ENCODE data around the gene PARS2.

PARS2 gene

GRCh38 chr1:54764133-54764921 lies at the start of gene PARS2:
PARS2 (minus strand) TSS chr1:54764523; CDS start chr1:54759161, 5,362 bp downstream.
- DNase-seq: peak; percentile 98

- DNase-seq: no peak
These were observed 49.8 kb upstream of the PARS2 start for GRCh38 chr1:54814126-54814498.

- no peak for DNase-seq
These were observed 49.3 kb upstream of the PARS2 start for GRCh38 chr1:54813485-54814125.

GRCh38 chr1:54812801-54813484 lies 48.6 kb upstream of the PARS2 start:
- no peak for DNase-seq

- no peak for DNase-seq
These were observed 47.7 kb upstream of the PARS2 start for GRCh38 chr1:54811739-54812655.

- DNase-seq: no peak
These were observed 46.7 kb upstream of the PARS2 start for GRCh38 chr1:54811066-54811465.

GRCh38 chr1:54810153-54810942 lies 46.0 kb upstream of the PARS2 start:
- DNase-seq: peak; percentile 71

- DNase-seq: no peak
These were observed 45.3 kb upstream of the PARS2 start for GRCh38 chr1:54809496-54810074.

- DNase-seq: no peak
These were observed 44.3 kb upstream of the PARS2 start for GRCh38 chr1:54808443-54809207.

GRCh38 chr1:54807756-54808155 lies 43.4 kb upstream of the PARS2 start:
- no peak for DNase-seq

GRCh38 chr1:54806931-54807611 lies 42.7 kb upstream of the PARS2 start:
- no peak for DNase-seq

GRCh38 chr1:54805981-54806381 lies 41.7 kb upstream of the PARS2 start:
- DNase-seq: no peak

GRCh38 chr1:54805466-54805865 lies 41.1 kb upstream of the PARS2 start:
- no peak for DNase-seq

GRCh38 chr1:54804471-54805132 lies 40.3 kb upstream of the PARS2 start:
- no peak for DNase-seq

GRCh38 chr1:54803761-54804470 lies 39.6 kb upstream of the PARS2 start:
- no peak for DNase-seq

GRCh38 chr1:54800899-54801759 lies 36.8 kb upstream of the PARS2 start, which contains the start of gene TTC22:
TTC22 (minus strand) TSS chr1:54801323; CDS start chr1:54801163, 160 bp downstream.
- DNase-seq: no peak

- no peak for DNase-seq
These were observed 35.9 kb upstream of the PARS2 start for GRCh38 chr1:54800041-54800898.

All from right hindlimb (tissue), 1 donor.